CD1c-positive myeloid dendritic cell (primary cell): ENCODE results near the gene HPSE2.
A peak's percentile ranks its signal among the peaks of the same experiment; 100 is the strongest.

Source experiments
- DNase-seq: peaks from one replicate; pipeline ENCODE4 v3.0.0-alpha.2; 2016; ENCODE audit errors: extremely low spot score

HPSE2 gene

GRCh38 chr10:98414932-98415730 lies 820.5 kb downstream of the HPSE2 start, which contains the start of gene PYROXD2:
PYROXD2 (minus strand) TSS chr10:98415182; CDS start chr10:98415135, 47 bp downstream.
- peak; percentile 21 for DNase-seq

GRCh38 chr10:98414578-98414931 lies 821.1 kb downstream of the HPSE2 start:
- DNase-seq, result no peak

DNA sequence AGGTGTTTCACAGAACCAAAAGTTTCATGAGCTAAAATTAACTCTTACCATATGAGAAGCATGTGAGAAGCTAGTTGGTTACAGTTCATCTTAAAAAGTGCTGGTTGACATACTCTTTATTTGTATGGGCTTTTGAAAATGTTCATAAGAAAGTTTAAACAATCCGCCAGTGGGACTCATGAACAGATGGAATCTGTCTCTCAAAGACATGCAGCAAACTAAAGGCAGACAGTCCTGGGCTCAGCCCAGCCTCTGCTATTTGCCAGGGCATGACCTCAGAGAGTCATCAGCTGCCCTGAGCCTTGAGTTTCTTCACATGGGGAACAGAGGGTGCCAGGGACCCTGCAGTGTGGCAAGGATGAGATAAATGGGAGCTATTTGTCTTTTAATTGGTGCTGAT lies 823.9 kb downstream of the HPSE2 start:
- DNase-seq, result no peak

- DNase-seq, result no peak
Observed at GRCh38 chr10:98411166-98411565, 824.5 kb downstream of the HPSE2 start.

DNA sequence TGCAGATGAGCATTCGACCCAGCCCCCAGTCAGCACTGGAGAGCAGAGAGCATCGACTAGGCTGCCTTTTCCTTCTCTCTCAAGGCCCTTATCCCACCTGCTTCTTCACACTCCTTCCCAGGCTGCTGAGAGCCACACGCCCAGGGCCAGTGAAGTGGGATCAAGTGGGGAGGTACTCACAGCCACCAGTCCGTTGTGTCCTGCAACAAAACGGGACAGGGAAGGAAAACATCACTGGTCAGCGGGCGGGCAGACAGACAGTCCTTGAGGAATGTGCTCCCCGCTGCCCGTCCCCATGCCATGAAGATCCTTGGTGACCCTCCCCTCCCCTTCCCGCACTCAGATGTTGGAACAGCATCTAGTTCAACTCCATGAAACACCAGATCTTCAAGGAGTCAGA lies 824.9 kb downstream of the HPSE2 start:
- DNase-seq, result no peak

DNA sequence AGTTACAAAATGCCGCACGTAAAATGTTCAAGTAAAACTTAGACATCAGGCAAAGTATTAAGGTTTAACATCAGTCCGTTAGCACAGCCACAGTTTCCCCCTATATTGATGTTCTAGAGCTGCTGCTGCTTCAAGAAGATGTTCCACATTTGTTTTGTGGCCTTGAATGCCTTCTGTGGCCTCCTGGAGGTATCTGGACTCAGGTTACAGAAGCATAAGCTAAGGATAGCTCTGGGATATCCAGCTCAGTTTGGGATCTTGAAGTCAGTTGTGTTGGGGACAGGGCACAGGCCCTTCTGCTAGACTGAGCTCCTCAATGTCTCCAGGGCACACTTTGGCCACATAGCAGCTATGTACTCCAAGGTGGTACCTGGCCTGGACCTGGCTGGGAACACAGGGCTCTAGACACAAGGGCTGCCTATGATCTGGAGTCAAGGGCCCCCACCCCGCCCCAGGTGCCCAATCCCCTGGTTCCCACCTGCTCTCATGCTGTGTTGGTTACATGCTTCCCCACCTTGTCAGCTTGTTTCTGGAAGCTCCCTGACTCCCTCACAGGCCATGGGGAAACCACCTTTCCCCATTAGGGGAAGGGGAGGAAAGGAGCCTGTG lies 825.4 kb downstream of the HPSE2 start:
- no peak for DNase-seq

- DNase-seq, result no peak
Observed at GRCh38 chr10:98408799-98409198, 826.9 kb downstream of the HPSE2 start.

DNA sequence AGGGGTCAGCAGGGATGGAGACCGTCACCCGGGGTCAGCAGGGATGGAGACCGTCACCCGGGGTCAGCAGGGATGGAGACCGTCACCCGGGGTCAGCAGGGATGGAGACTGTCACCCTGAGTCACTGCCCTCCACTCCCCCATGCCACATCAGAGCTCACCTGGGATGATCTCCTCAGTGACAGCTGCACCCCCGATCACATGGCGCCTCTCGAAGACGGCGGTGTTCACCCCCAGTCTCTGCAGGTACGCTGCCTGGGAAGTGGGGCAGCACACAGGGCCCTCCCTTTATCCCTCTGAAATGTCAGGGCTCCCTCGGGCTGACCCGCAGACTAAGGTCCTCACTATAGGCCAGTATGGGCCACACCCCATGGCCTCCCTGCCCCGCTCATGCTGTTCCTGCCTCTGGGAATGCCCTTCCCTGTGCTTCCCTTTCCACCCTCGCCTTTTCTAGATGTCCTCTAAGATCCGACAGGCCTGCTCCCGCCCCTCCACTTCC lies 827.9 kb downstream of the HPSE2 start:
- no peak for DNase-seq
